NCI-H748 (cell line): Measurements from ENCODE around the gene BID.
"Not testable (repeated sequence)": the region's sequence is repeated elsewhere in the genome, so short reads cannot be mapped to it uniquely, and the experiment has no call there.

Source experiments
- DNase-seq: peaks from one replicate; lab custom pipeline; 2025; ENCODE audit not compliant: unreplicated experiment; lab: John Stamatoyannopoulos, UW

BID gene

DNA sequence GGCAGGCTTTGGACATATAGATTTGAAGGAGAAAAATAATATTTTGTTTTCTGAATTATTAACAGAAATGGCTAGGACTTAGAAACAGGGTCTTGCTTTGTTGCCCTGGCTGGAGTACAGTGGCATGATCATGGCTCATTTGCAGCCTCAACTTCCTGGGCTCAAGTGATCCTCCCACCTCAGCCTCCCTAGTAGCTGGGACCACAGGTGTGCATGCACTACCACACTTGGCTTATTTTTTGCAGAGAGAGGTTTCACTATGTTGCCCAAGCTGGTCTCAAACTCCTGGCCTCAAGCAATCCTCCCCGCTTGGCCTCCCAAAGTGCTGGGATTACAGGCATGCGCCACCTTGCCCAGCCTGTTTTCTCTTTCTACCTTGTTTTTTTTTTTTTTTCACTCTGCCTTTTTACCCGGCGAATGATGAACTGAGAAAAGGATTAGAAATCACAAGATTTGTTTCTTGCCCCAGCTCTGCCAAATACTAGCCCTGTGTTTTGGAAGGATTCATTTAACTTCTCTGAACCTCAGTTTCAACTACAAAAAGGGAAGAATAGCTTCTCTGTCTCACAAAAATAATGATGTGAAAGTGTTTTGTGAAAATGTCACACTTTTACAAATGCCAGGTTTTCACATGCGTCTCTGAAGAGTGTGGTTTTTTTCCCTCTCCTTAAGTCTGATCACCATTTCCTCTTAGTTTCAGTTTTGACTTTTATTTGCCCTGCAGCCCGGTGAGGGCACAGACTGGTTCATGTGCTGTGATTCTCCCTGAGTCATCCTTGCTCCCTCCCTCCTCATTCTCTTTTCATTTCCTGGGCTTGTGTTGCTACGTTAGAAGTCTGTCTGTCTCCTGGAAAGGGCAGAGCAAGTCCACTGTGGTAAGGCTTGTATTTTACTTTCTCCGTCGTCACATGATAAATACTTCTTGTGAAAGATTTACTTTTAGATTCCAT, 68.0 kb downstream of the BID start:
- DNase-seq = no peak

GRCh38 chr22:17705546-17705945, 68.7 kb downstream of the BID start:
- no peak for DNase-seq

DNA sequence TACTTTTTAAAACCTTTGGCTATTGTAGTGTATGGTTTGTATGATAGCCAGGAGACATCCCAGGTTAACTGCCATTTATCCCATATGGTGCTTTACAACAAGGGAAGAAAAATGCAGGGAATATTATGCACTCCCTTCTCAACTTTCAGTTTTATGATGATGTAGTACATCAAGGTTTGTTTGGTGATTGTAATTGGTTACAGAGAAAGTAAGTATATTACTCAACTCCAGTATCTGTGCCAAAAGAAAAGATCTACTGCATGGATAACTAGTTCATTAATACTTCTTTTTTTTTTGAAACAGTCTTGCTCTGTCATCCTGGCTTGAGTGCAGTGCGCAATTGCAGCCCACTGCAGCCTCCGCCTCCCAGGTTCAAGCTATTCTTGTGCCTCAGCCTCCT, 70.5 kb downstream of the BID start:
- DNase-seq = no peak

DNA sequence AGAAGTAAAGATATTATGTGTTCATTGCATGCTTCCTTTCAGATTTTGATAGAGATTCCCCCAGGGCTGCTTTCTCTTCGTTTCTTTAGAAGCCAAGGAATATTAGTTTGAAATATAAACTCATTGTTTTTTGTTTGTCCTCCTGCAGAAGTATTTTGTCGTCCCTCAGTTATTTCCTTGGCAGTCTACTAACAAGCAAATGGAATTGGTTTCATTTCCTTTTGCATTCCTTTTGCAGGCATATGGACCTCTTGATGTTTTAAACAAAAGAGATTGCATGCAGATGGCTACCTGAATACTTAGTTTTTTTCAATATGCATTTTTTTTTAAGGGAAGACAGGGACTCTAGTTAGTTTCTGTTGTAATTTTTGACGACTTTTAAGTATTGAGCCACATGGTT, 73.5 kb downstream of the BID start:
- DNase-seq = no peak

DNA sequence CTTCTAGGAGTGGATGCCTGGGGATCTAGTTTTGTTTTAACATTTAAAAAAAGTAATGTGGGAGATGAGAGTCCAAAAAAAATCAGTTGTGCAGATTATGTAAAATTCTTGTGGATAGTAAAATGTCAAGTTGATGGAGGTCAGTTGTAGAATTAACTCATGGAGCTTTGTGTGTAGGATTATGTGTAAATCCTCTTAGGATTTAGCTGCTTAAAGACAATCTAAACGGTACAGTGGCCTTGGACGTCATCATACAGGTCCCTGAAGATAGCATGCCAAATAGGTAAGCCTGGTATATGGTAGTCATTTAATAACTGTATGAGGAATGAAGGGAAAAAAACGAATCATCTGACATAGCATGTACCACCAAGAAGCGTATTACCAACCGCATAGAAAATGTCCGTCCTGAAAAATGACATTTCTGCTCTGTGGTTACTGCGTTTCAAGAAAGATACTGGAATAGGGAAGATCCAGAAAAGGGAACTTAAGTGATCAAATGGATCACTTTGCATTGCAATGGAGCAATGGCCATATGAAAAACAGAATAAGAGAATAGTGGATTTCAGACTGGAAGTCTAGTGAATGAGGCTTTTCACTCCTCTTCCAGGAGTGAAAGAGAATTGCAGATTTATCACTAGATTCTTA, 74.5 kb downstream of the BID start:
- no peak for DNase-seq

GRCh38 chr22:17698948-17699347, 75.3 kb downstream of the BID start:
- no peak for DNase-seq

DNA sequence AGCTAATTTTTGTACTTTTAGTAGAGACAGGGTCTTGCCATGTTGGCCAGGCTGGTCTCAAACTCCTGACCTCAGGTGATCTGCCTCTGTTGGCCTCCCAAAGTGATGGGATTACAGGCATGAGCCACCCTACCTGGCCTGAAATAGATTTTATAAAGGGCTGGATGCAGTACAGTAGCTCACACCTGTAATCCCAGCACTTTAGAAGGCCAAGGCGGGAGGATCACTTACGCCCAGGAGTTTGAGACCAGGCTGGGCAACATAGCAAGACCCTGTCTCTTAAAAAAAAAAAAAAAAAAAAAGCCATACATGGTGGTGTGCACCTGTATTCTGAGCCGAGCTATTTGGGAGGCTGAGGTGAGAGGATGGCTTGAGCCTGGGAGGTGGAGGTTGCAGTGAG, 76.0 kb downstream of the BID start:
- not testable (repeated sequence) for DNase-seq

GRCh38 chr22:17697196-17697595, 77.1 kb downstream of the BID start:
- not testable (repeated sequence) for DNase-seq

DNA sequence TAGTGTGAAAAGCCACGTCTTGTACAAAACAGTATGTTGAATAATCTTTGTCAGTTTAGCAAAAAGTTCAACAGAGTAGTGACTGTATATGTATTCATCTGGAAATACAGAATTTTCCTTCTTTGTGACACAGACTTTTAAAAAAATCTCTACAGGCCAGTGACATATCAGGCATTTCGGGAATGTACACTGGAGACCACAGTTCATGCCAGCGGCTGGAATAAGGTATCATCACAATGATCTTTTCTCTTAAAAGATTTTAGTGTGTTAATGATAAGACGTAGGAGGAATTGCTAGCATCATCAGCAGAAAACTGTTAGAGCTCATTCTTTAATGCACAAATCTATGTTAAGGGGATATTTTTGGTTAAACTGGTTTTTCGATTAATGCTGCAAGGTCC, 78.3 kb downstream of the BID start:
- DNase-seq = no peak

- DNase-seq = no peak
Observed at GRCh38 chr22:17694752-17695151, 79.5 kb downstream of the BID start.

DNA sequence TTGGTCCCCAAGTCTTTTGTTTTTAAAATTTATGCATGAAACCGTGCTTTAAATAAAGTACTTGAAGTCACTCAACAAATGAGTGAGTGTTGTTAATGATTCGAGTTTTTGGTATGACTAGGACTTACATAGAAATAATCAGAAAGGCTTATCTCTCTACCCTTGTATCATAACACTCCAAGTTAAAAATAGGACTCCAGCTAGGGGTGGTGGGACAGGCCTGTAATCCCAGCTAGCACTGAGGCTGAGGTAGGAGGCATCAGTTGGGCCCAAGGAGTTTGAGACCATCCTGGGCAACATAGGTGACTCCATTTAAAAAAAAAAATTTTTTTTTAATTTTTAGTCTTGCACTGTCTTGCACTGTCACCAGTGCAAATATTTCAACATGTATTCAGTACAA, 80.1 kb downstream of the BID start:
- no peak for DNase-seq

- no peak for DNase-seq
Observed at GRCh38 chr22:17692841-17693240, 81.4 kb downstream of the BID start.

- no peak for DNase-seq
Observed at GRCh38 chr22:17684245-17684644, 90.0 kb downstream of the BID start.
